Vagina (tissue), 2 donors: ENCODE results near the gene PRKCE. TPM values are rescaled to one million over a fixed set of nuclear protein-coding genes. Genes with fewer than 3 reads are reported as not detected.

Experiments used
- DNase-seq, 2 donors: peaks; one replicate each; pipeline ENCODE4 v3.0.0-alpha.2; 2017; ENCODE audit errors: extremely low spot score in 2 of 2
- H3K27ac ChIP-seq: fragments of 200-600 bp; sonication (generic); one replicate; pipeline ENCODE4 v1.5.1; 2019
- H3K27me3 ChIP-seq: fragments of 200-600 bp; sonication (generic); one replicate; pipeline ENCODE4 v1.5.1; 2019
- H3K36me3 ChIP-seq, 2 donors: fragments of 200-600 bp; sonication (generic); one replicate each; pipeline ENCODE4 v1.5.1; 2017 to 2019
- H3K4me1 ChIP-seq: fragments of 200-600 bp; sonication (generic); one replicate; pipeline ENCODE4 v1.5.1; 2019
- H3K4me3 ChIP-seq, 2 donors: fragments of 200-600 bp; sonication (generic); 1 replicate in 1 of 2; 2 replicates in 1 of 2; pipeline ENCODE4 v1.5.1; 2016 to 2019
- H3K9me3 ChIP-seq: fragments of 200-600 bp; sonication (generic); one replicate; pipeline ENCODE4 v1.5.1; 2019
- CTCF ChIP-seq, 3 experiments: fragments of 450-650 bp in 2 of 3; fragments of 200-600 bp in 1 of 3; sonication (generic) in 1 of 3; IDR thresholded peaks; one replicate each; pipeline ENCODE4 v1.5.1; 2017 to 2019; ENCODE audit warnings: antibody characterized with exemption in 3 of 3, mild to moderate bottlenecking in 2 of 3, moderate library complexity in 2 of 3
- POLR2A ChIP-seq, 2 donors: fragments of 450-650 bp; IDR thresholded peaks; one replicate each; pipeline ENCODE4 v1.6.1; 2017; ENCODE audit warnings: antibody characterized with exemption in 2 of 2, mild to moderate bottlenecking in 2 of 2, moderate library complexity in 2 of 2
- POLR2AphosphoS5 ChIP-seq, 2 donors: sonication (generic); formaldehyde crosslinking; IDR thresholded peaks; one replicate each; pipeline ENCODE4 v1.9.0; 2017; ENCODE audit warnings: antibody characterized with exemption in 2 of 2, mild to moderate bottlenecking in 2 of 2, low read depth in 1 of 2; ENCODE audit not compliant: insufficient read depth in 1 of 2
- intact Hi-C: fragments of 100-400 bp; cut with DNase I; formaldehyde crosslinking; loops from one replicate; pipeline ENCODE4 v1.15.1; 2023
- total RNA-seq: library from RNA; depleted of rRNA; stranded (reverse); fragments of >200 nt; gene quantifications from one replicate; pipeline ENCODE4 v1.2.3, GENCODE V29; 2016

The PRKCE gene
- total RNA-seq, 1 donor from 2014 or later = 11.8 TPM

GRCh38 chr2:46045888-46046287 is 394.4 kb downstream of the PRKCE start:
- Histone ChIP-seq H3K4me3 (no peak overlapping the region), H3K27me3 (no peaks in the 10 kb centered on the region), H3K4me1 (peaks cover 10% of the 10 kb centered on the region), H3K27ac (no peak overlapping the region), H3K9me3 (no peaks in the 10 kb centered on the region), H3K36me3 (no peaks in the 10 kb centered on the region)
- TF ChIP-seq CTCF (IDR thresholded peaks at IDR 0.05) (no peak), POLR2AphosphoS5 (IDR thresholded peaks at IDR 0.05; ENCODE audit: insufficient read depth in 1 of 2, low read depth in 1 of 2) (no peak), POLR2A (IDR thresholded peaks at IDR 0.05) (no peak)
- intact Hi-C loops = no loop called here
- DNase-seq = no peak

- no peaks in the 10 kb centered on the region for H3K36me3 ChIP-seq
- TF ChIP-seq POLR2AphosphoS5 (IDR thresholded peaks at IDR 0.05; ENCODE audit: insufficient read depth in 1 of 2, low read depth in 1 of 2) = no peak
- no peak for TF ChIP-seq CTCF (IDR thresholded peaks at IDR 0.05)
- no peak for TF ChIP-seq POLR2A (IDR thresholded peaks at IDR 0.05)
- DNase-seq = no peak
- no peak overlapping the region for H3K27ac ChIP-seq
- H3K4me1 ChIP-seq = no peaks in the 10 kb centered on the region
- intact Hi-C loops = no loop called here
- H3K27me3 ChIP-seq = no peaks in the 10 kb centered on the region
- no peaks in the 10 kb centered on the region for H3K9me3 ChIP-seq
- no peak overlapping the region for H3K4me3 ChIP-seq
Observed at GRCh38 chr2:46047290-46047689, 395.8 kb downstream of the PRKCE start.

- Histone ChIP-seq H3K4me3 (no peak overlapping the region), H3K36me3 (no peaks in the 10 kb centered on the region), H3K4me1 (no peaks in the 10 kb centered on the region), H3K9me3 (no peaks in the 10 kb centered on the region), H3K27ac (no peak overlapping the region), H3K27me3 (no peaks in the 10 kb centered on the region)
- DNase-seq = no peak
- intact Hi-C loops = no loop called here
- TF ChIP-seq POLR2AphosphoS5 (IDR thresholded peaks at IDR 0.05; ENCODE audit: insufficient read depth in 1 of 2, low read depth in 1 of 2) (no peak), POLR2A (IDR thresholded peaks at IDR 0.05) (no peak), CTCF (IDR thresholded peaks at IDR 0.05) (no peak)
Observed at GRCh38 chr2:46048693-46049092, 397.2 kb downstream of the PRKCE start.

- intact Hi-C loops = no loop called here
- no peak for DNase-seq
- TF ChIP-seq POLR2AphosphoS5 (IDR thresholded peaks at IDR 0.05; ENCODE audit: insufficient read depth in 1 of 2, low read depth in 1 of 2) (no peak), CTCF (IDR thresholded peaks at IDR 0.05) (no peak), POLR2A (IDR thresholded peaks at IDR 0.05) (no peak)
- H3K9me3 ChIP-seq = no peaks in the 10 kb centered on the region
- no peak overlapping the region for H3K4me3 ChIP-seq
- no peaks in the 10 kb centered on the region for H3K36me3 ChIP-seq
- H3K27me3 ChIP-seq = no peaks in the 10 kb centered on the region
- no peaks in the 10 kb centered on the region for H3K4me1 ChIP-seq
- no peak overlapping the region for H3K27ac ChIP-seq
Observed at GRCh38 chr2:46050027-46050426, 398.6 kb downstream of the PRKCE start.

- no peak overlapping the region for H3K27ac ChIP-seq
- TF ChIP-seq POLR2AphosphoS5 (IDR thresholded peaks at IDR 0.05; ENCODE audit: insufficient read depth in 1 of 2, low read depth in 1 of 2) = no peak
- TF ChIP-seq CTCF (IDR thresholded peaks at IDR 0.05) = no peak
- no peak for TF ChIP-seq POLR2A (IDR thresholded peaks at IDR 0.05)
- intact Hi-C loops = no loop called here
Observed at GRCh38 chr2:46050489-46050888, 399.0 kb downstream of the PRKCE start.

More at GRCh38 chr2:46050489-46050888, 399.0 kb downstream of the PRKCE start:
- no peak for DNase-seq
- H3K36me3 ChIP-seq = no peaks in the 10 kb centered on the region
- H3K9me3 ChIP-seq = no peaks in the 10 kb centered on the region
- H3K4me1 ChIP-seq = no peaks in the 10 kb centered on the region
- H3K27me3 ChIP-seq = no peaks in the 10 kb centered on the region
- no peak overlapping the region for H3K4me3 ChIP-seq
